Activated naive CD4-positive, alpha-beta T cell treated with anti-CD3 and anti-CD28 coated beads, Interleukin-2, amount 50 U/mL, for 16 hours (primary cell): ENCODE measurements around the gene KIFC3.

Experiments used
- DNase-seq: peaks from one replicate; pipeline ENCODE4 v3.0.0-alpha.2; 2020

Gene KIFC3

GRCh38 chr16:57709663-57710062 lies 92.6 kb downstream of the KIFC3 start:
- no peak for DNase-seq
